Right lobe of liver (tissue), 4 donors: ENCODE results near the gene ABHD1.

ENCODE experiments used
- CTCF ChIP-seq, 4 donors: fragments of 200-600 bp in 3 of 4; fragments of 450-650 bp in 1 of 4; IDR thresholded peaks; one replicate each; pipeline versions ENCODE4 v1.5.1 to v1.8.0; 2016 to 2022; ENCODE audit warnings: antibody characterized with exemption in 4 of 4, mild to moderate bottlenecking in 2 of 4
- POLR2A ChIP-seq: fragments of 450-650 bp; IDR thresholded peaks from one replicate; pipeline ENCODE4 v1.6.1; 2017; ENCODE audit warnings: antibody characterized with exemption, mild to moderate bottlenecking
- donor health status: DM: no; HTN: no; CAD: no.
- donor health status: DM: no; HTN: no; CAD: no.
- donor health status: DM: no; HTN: yes; CAD: no.

- TF ChIP-seq CTCF (IDR thresholded peaks at IDR 0.05) (no peak), POLR2A (no peak)
These were observed 38.4 kb upstream of the ABHD1 start for GRCh38 chr2:27085062-27085672.
